GM19438 (cell line): Measurements from ENCODE around the gene ST8SIA2.

Source experiments
- ATAC-seq: cut with Tn5 transposase; IDR thresholded peaks from one replicate; pipeline ENCODE4 v1.9.1; 2021; ENCODE audit warnings: low read depth; ENCODE audit not compliant: unreplicated experiment

ST8SIA2 gene

DNA sequence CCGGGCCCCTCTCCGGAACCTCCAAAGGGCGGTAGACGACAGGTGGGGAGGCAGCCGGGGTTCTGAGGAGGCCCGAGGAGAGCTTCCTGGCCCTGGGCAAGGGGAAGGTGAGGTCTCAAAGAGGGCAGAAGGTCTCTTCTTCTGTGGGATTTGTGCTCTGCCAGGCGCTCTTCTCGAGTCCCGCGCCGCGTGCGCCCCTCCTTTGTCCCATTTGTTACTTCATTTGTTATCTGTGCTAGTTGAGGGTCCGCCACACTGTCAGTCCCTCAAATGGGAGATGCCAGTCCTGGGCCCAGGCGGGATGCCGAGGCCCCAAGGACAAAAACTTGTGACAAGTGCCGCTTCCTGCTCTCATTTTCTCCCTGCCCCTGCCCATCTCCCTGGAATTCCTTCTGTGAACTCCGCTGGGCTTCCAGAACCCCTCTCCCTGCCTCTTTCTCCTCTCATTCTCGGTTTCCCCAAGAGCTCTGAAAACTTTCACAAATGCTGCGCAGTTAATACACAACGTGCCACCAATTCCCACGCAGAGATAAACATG is 1.5 kb downstream of the ST8SIA2 start:
- no peak for ATAC-seq

DNA sequence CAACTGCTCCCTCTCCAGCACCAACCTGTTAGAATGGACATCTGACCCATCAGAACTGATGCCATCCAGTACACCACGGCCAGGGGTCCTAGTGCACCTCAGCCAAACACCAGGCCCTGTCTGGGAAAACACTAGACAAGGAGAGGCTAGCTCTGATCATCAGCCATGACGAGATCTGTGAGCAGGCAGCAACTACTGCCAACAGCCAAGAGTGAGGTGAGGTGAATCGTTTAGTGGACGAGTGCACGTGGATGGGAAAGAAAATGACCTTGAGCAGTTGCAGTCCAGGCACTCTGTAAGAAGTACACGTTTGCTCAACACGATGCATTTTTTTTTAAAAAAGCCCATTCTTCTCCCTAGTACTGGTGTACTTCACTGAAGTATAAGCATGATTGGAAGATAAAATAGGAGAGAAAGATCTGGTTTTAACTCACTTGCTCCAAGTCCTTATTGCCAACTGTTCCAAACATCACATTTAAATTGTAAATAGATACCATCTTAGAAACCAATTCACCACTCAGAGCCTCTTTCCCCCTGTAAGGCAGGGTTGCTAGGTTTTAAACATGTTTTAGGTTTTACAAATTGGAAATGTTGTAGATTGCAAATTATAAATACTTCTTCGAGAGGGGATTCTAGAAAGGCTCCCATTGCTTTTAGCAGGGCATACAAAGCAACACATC is 5.7 kb downstream of the ST8SIA2 start:
- no peak for ATAC-seq

DNA sequence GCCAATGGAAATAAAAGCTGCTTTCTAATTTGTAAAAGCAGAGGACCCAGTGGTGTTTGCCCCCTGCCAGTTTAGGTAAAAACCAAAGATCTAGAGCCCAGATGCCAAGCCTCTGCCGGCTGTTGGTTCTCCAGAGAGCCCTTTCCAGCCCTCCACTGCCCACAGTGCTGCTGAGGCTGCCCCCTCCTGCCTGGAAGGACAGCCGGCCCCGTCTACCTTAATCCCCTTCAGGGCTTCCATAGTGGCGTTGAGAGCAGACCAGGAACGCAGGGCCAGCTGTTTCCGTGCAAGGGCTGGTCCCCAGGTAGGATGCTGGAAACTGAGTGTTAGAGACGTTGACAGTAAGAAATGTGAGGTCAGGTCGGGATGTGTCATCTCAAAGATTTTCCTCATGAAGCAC is 6.9 kb downstream of the ST8SIA2 start:
- ATAC-seq = no peak

DNA sequence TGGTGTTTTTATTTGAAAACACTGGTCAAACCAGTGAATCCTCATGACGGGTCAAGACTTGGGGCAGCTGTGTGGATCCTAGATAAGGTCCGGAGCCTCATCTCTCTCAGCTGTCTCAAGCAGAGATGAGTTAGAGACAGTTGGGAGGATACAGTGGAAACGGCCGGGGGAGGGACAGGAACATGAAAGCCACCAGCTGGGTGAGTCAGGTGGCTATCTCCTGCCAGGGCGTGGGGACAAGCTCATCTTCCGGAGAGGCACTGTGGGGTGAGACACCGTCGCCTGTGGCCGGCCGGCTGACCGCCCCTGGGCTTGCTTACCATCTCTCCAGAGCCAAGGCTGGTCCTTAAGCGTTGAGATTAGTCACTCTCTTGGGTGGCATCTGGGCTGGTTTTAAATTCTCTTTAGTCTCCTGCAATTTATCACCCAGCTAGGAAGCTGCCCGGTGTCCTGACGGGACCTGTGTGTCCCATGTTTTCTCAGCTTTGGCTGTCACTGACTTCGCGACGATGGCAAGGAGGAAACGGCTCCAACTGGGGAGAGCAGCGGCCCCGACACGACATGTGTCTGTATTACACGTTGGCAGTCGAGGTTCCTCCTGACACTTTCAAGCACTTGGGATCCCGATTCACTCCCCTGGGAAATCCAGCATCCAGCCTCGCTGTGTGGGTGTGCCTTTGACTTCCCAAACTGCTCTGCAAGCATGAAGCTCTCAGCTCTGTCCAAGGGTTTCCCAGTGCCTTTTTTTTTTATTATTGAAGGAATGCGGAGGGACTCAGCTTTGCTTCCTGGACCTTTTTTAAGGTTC is 7.5 kb downstream of the ST8SIA2 start:
- no peak for ATAC-seq

DNA sequence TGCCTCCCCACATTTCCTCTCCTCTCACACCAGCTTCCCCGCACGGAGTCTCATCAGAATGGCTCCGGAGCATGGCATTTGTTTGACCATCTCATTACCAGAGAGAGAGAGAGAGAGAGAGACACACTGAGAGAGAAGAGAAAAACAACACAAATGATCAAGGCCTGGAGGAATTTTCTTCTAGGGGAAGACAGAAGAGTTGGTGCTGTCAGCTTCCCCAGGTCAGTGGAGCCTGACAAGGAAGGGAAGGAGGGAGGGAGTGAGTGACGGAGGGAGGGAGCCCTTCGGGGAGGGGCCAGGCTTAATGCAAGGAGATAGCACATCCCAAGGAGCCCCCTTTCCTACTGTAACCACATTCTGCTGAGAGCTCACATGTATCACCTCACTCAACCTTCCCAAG is 9.1 kb downstream of the ST8SIA2 start:
- ATAC-seq = no peak

DNA sequence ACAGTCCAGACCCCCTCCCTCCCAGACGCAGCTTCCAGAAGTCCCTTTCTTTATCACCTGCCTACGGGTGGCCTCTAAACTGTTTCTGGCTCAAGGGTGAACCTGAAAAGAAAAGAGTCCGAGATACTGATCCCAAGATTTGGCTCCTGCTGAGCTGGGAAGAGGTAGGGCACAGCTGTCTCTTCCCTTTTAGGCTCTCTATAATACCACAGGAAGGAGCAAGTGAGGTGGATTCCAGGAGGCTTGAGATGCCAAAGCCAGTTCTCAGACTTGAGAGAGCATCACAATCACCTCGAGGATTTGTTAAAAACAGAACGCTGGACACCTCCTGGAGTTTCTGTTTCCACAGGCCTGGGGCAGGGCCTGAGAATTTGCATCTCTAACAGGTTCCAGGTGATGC is 12.3 kb downstream of the ST8SIA2 start:
- no peak for ATAC-seq

DNA sequence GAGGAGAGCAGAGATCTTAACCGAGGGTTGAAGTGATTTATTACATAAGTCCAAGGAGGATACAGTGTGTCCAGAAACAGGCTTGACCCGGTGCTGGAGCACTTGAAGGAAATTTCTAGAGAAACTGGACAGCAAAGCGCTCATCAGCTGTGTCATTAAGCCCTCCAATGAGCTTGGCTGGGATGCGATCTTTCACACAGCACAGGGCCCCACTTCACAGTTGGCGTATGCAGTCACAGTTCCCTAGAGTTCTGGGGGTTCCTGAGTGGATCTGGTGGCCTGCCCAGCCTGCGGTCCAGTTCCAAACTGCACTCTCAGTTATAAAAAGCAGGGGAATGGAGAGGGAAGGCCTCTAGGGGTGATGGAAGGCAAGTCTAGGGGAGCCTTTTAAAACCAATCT is 13.6 kb downstream of the ST8SIA2 start:
- no peak for ATAC-seq

DNA sequence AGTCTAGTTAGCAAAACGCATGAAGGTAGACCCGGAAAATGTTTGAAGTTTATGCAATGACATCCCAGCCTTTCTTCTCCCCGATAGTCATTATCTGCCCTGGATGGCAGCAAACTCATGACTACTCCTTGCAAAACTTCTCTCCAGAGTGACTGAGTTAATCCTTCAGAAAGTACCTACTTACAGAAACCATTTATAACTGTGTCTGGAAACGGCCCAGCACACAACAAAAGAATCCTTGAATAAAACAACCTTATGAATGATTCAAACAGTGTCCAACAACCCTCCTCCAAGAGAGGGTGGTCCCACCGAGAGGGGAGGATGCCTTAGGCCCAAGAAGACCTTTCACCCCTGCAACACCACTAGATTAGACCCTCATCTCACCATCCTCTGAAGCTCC is 14.2 kb downstream of the ST8SIA2 start:
- ATAC-seq = no peak

DNA sequence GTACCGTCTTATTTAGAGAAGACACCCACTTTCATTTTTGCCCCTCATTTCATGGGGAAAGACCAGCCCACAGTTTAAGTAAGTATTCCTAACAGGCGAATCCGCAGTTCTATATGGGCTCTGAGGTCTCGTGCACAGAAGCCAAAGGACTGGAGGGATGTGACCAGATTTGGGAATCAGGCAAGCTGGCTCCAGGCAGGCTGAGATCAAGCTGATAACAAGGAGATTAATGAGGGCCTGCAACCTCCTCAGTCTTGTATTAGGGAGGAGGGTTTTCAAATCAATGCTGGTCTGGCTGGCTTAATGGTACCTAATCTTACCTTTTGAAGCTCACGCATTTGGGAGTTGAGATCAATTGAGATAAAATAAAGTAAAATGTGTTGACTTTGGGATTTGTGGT is 15.3 kb downstream of the ST8SIA2 start:
- ATAC-seq = no peak

DNA sequence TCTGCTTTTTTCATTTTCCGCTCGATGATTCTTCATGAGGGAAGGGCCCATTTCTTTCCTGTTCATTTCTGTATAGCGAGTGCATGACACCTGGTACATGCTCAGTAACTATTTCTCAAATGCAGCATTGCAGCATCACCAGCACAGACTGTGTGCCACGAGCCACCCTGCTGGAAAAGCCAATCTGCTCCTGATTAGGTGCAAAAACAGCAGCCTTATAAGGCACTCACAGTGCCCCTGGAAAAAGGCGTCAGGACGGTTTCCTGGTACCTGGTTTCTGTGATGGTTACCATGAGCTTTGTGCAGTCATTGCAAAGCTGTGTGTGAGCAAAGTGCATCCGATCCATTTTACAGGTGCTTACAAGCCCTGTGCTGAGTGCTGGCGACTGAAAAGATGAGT is 15.8 kb downstream of the ST8SIA2 start:
- ATAC-seq = no peak

DNA sequence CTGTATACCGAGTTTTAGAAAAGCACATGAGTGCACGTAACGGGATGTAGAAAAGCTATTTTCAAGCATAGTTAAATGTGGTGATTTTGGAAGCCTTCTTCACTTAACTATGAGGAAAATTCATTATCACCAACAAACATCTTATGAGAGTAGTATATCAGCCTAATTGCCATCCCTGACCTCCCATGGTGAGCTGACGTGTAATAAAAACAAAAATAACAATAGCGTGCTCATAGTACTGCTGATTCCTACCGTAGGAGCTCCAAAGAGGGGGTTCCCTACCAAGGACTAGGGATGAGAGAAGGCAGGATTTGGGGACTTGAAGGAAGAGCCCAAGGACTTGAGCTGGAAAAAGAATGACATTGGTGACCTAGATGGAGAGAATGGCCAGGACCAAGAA is 16.9 kb downstream of the ST8SIA2 start:
- no peak for ATAC-seq

DNA sequence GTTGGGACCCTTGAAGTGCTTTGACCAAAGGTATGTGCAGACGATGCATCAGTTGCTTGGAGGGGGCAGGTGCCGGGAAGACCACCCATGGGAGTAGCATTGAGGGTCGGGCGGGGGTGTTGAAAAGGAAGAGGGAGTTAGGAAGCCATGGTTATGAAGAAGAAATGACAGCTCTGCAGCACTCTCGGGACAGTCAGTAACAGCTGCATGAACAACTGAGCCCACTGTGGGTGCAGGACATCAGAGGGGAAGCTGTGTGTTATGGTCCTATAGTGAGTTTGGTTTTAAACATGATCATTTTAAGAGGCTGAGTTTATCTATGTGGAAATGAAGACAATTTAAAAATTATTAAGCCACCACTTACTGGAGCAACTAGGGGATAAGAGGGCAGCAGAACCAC is 17.6 kb downstream of the ST8SIA2 start:
- ATAC-seq = no peak

DNA sequence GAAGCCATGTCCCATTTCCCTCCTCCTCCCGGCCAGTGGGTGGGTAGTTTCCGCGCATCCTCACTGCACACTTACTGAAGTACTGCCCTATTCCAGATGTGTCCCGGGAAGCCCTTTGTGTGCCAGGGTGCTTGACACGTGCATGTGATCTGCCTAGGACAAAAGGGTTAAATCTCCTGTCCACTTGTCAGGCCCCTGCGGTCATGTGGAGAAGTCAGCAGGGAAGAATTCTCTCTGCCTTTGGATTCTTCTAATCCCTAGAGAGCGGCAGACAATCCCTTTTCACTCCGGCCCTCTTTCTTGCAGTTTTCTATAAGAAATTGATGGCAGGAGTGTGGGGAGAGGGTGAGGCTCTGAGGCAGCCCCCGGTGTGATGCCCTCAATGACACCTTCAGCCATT is 19.8 kb downstream of the ST8SIA2 start:
- ATAC-seq = no peak

DNA sequence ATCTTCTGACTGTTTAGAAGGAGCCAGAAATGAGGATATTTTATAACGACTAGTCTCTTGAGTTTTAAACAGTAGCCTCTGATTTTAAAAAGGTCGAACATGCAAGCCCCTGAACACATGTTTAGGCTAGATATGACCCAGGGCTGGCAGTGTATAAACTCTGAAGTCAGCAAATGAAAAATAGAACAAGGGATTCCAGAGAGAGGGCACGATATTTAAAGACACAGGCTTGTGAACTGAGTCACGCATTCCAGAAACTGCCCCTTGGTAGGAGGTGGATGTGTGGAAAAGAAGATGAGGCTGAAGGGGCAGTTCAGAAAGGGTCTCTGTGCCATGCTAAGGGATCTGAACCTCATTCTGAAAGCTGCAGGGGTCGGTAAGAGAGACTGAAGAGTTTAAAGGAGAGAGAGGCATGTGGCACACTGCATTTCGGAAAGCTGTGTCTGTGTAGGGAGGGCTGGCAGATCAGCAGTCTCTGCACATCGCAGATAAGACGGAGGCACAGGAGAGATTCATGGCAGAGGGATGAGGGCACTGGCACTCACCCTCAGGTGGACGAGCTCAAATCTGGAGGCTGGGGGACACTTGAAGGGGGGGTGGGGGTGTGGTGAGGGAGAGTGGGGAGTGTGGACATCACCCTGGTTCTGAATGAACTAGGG is 22.1 kb downstream of the ST8SIA2 start:
- no peak for ATAC-seq

DNA sequence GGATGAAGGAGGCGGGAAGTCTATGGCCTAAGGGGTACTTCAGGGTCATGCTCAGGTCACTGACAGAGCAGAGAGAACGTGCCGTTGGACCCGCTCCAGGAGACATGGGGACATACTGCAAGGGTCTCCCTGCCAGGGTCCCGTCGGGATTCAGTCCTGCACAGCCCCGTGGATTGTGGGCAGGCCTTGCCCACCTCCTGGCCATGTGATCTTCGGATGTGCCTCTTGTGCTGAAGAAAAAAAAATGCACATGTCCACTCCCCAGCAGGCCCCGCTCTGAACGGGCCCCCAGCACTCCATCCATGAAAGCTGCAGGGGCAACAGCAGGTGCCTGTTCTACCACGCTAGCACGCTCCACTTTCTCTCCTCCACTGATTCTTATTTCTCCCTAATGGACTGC is 22.9 kb downstream of the ST8SIA2 start:
- no peak for ATAC-seq

DNA sequence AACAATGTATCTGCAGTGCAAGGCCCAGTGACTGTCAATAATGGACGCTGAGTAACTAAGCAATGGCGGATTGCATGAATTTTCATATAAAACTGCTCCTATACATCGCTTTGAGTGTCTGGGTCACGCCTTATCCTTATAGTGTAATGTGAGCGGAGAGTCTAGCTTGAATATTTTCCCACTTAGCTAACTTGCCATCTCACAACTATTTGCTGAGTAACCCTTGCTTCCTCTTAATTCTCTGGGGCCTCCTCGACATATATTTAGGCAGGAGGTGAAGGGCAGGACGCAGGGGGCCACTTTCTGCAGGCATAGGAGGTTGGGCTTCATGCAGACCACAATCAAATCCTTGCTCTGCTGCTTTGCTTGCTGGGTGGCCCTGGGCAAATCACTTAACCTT is 24.0 kb downstream of the ST8SIA2 start:
- ATAC-seq = no peak

DNA sequence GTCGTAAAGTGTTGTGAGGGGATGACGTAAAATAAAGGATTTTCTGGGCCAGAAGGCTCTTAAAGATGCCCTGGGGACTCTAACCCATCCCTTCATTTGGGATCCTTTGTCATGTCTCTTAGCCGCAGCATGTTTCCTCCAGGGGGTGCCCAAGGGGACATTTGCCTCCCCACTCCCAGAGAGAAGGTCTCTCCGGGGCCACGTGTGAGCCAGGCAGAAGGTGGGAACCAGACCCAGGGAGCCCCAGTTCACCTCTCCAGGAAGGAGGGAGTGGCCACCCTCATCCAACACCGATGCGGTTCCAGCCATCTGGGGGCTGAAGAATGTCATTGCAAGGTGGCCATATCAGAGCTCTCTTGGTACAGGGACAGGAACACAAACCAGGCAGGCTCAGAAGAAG is 25.2 kb downstream of the ST8SIA2 start:
- ATAC-seq = no peak

DNA sequence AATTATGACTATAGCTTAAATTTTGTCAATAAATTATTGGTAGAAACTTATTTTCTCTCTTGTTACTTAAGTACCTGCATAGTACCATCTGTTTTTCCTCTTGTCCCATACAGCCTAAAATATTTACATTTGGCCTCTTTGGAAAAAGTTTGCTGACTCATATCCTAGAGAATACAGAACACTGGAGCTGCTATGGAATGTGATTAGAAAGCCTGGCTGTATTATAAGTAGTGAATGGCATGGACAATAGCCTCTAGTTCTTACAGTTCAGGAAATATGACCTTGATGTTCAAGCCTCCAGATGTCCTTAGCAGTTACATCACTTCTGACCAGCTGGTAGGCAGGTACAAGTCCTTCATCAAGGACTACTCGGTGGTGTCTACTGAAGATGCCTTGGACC is 28.3 kb downstream of the ST8SIA2 start:
- ATAC-seq = no peak

DNA sequence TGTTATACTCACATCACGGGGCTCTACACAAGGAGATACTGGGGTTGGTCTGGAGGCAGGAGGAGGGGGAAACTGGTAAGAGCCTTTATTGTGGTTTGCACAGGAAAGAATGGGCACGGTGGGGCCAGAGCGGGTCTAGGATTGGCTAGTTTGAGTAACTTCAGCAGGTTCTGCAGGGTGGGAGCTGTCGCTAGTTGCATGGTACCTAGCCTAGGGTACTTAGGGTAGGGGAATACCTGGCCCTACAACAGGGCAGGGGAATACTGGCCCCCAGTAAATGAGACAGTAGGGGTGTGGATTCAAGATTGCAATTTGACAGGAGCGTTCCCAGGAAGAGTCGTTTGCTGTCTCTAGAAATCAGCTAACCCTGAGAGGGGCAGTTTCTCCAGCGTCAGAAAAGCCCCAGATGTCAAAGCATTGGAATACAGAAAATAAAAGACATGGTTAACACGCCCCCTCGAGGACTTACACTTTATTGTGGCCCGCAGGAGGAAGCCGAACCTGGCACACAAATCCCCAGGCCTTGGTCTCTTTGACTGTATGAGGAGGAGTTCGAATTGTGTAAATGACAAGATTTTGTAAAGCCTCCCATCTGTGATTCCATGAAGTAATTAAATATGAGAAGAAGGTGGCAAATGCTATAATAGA is 32.0 kb downstream of the ST8SIA2 start:
- no peak for ATAC-seq

DNA sequence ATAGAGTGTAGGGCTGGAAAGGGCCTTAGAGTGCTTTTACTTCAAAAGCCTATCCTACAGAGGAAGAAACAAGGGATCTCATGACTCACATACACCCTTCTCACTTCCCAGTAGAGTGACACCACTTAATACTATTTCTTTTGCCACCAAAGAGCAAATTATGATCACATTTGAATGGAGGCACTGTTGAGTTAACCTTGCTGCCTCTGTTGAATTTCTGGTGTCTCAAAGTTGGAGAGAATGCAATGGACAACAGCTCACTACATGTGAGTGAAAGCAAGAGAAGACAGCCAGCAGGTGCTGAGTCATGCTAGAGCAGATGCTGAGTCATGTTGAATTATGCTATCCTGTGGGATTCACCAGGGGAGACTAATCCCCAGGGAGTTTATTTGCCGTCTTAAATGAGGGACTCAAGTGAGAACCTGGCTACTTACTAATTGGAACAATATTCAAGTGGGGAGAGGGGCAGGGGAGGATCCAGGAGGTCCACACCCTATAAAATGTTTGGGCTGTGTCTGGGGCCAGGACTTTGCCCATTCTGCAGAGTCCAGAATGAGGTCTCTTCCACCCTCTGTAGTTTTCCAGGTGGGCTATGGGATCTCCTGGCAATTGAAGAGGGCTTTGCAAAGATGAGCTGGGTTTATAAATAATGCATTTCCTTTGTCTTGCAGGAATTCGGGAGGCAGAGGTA is 35.8 kb downstream of the ST8SIA2 start:
- ATAC-seq = no peak

DNA sequence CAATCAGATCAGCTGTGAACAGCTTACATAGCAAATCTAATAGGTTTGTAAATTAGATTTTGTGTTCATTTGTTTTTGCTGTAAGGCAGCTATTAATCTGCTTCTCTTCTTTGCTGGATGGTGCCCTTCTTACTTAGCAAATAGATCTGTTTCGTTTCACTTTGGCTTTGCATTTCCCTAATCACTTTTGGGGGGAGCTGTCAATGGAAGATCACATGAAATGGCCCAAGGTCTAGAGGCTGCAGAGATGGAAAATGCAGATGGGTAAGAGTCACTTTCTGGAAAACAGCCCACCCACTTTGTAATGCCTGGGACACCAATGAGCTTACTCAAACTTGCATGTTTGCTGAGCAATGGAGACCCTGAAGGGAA is 36.4 kb downstream of the ST8SIA2 start:
- ATAC-seq = no peak
